ENCODE results near the gene COPG1.
A peak's percentile ranks its signal among the peaks of the same experiment; 100 is the strongest.

Gene COPG1

GRCh38 chr3:129316248-129317013, 67.0 kb downstream of the COPG1 start:
- Histone ChIP-seq H3K9me3 (replicated peaks; ENCODE audit: low read length) (no peaks in the 10 kb centered on the region), H3K9ac (ENCODE audit: low read depth, low read length) (peak overlapping the region; percentile 92), H3K4me3 (ENCODE audit: low read length) (peak overlapping the region; percentile 98), H3K27me3 (ENCODE audit: control insufficient read depth, insufficient read depth, low read length) (no peaks in the 10 kb centered on the region), H3K4me2 (ENCODE audit: low read length) (peak overlapping the region; percentile 98), H3K36me3 (ENCODE audit: insufficient read depth, low read length) (no peaks in the 10 kb centered on the region), H3K4me1 (ENCODE audit: control insufficient read depth, insufficient read depth, low read length) (peaks cover 16% of the 10 kb centered on the region)

GRCh38 chr3:129317014-129317771, 67.8 kb downstream of the COPG1 start:
- Histone ChIP-seq H3K36me3 (ENCODE audit: insufficient read depth, low read length) (no peaks in the 10 kb centered on the region), H3K4me2 (ENCODE audit: low read length) (peak overlapping the region; percentile 98), H3K4me3 (ENCODE audit: low read length) (peak overlapping the region; percentile 98), H3K4me1 (ENCODE audit: control insufficient read depth, insufficient read depth, low read length) (peaks cover 16% of the 10 kb centered on the region), H3K27me3 (ENCODE audit: control insufficient read depth, insufficient read depth, low read length) (no peaks in the 10 kb centered on the region), H3K9ac (ENCODE audit: low read depth, low read length) (peak overlapping the region; percentile 92), H3K9me3 (replicated peaks; ENCODE audit: low read length) (no peaks in the 10 kb centered on the region)

- H3K9me3 ChIP-seq (replicated peaks; ENCODE audit: low read length), result no peaks in the 10 kb centered on the region
- H3K36me3 ChIP-seq (ENCODE audit: insufficient read depth, low read length), result no peaks in the 10 kb centered on the region
- H3K4me1 ChIP-seq (ENCODE audit: control insufficient read depth, insufficient read depth, low read length), result peaks cover 16% of the 10 kb centered on the region
- H3K27me3 ChIP-seq (ENCODE audit: control insufficient read depth, insufficient read depth, low read length), result no peaks in the 10 kb centered on the region
- no peak overlapping the region for H3K4me3 ChIP-seq (ENCODE audit: low read length)
- no peak overlapping the region for H3K9ac ChIP-seq (ENCODE audit: low read depth, low read length)
- no peak overlapping the region for H3K4me2 ChIP-seq (ENCODE audit: low read length)
Observed at GRCh38 chr3:129317848-129318247, 68.4 kb downstream of the COPG1 start.

- Histone ChIP-seq H3K36me3 (ENCODE audit: insufficient read depth, low read length) (no peaks in the 10 kb centered on the region), H3K4me2 (ENCODE audit: low read length) (no peak overlapping the region), H3K4me1 (ENCODE audit: control insufficient read depth, insufficient read depth, low read length) (peaks cover 16% of the 10 kb centered on the region), H3K9ac (ENCODE audit: low read depth, low read length) (no peak overlapping the region), H3K9me3 (replicated peaks; ENCODE audit: low read length) (no peaks in the 10 kb centered on the region), H3K4me3 (ENCODE audit: low read length) (no peak overlapping the region), H3K27me3 (ENCODE audit: control insufficient read depth, insufficient read depth, low read length) (no peaks in the 10 kb centered on the region)
Observed at GRCh38 chr3:129318921-129319320, 69.5 kb downstream of the COPG1 start.

GRCh38 chr3:129320261-129320660, 70.9 kb downstream of the COPG1 start:
- H3K4me1 ChIP-seq (ENCODE audit: control insufficient read depth, insufficient read depth, low read length), result peaks cover 8% of the 10 kb centered on the region

GRCh38 chr3:129320825-129321487, 71.5 kb downstream of the COPG1 start:
- H3K9me3 ChIP-seq (replicated peaks; ENCODE audit: low read length), result no peaks in the 10 kb centered on the region
- no peaks in the 10 kb centered on the region for H3K27me3 ChIP-seq (ENCODE audit: control insufficient read depth, insufficient read depth, low read length)
- no peak overlapping the region for H3K4me3 ChIP-seq (ENCODE audit: low read length)
- no peak overlapping the region for H3K9ac ChIP-seq (ENCODE audit: low read depth, low read length)
- H3K4me2 ChIP-seq (ENCODE audit: low read length), result no peak overlapping the region
- H3K36me3 ChIP-seq (ENCODE audit: insufficient read depth, low read length), result no peaks in the 10 kb centered on the region
- peaks cover 8% of the 10 kb centered on the region for H3K4me1 ChIP-seq (ENCODE audit: control insufficient read depth, insufficient read depth, low read length)

More at GRCh38 chr3:129320261-129320660, 70.9 kb downstream of the COPG1 start:
- Histone ChIP-seq H3K9ac (ENCODE audit: low read depth, low read length) (no peak overlapping the region), H3K36me3 (ENCODE audit: insufficient read depth, low read length) (no peaks in the 10 kb centered on the region), H3K4me3 (ENCODE audit: low read length) (no peak overlapping the region), H3K9me3 (replicated peaks; ENCODE audit: low read length) (no peaks in the 10 kb centered on the region), H3K4me2 (ENCODE audit: low read length) (no peak overlapping the region), H3K27me3 (ENCODE audit: control insufficient read depth, insufficient read depth, low read length) (no peaks in the 10 kb centered on the region)

- H3K4me2 ChIP-seq (ENCODE audit: low read length), result no peak overlapping the region
Observed at GRCh38 chr3:129321887-129322286, 72.5 kb downstream of the COPG1 start.

GRCh38 chr3:129323651-129324294, 74.4 kb downstream of the COPG1 start:
- Histone ChIP-seq H3K4me3 (ENCODE audit: low read length) (no peak overlapping the region), H3K9me3 (replicated peaks; ENCODE audit: low read length) (no peaks in the 10 kb centered on the region), H3K4me1 (ENCODE audit: control insufficient read depth, insufficient read depth, low read length) (no peaks in the 10 kb centered on the region), H3K36me3 (ENCODE audit: insufficient read depth, low read length) (no peaks in the 10 kb centered on the region), H3K27me3 (ENCODE audit: control insufficient read depth, insufficient read depth, low read length) (no peaks in the 10 kb centered on the region), H3K4me2 (ENCODE audit: low read length) (no peak overlapping the region), H3K9ac (ENCODE audit: low read depth, low read length) (no peak overlapping the region)

More at GRCh38 chr3:129321887-129322286, 72.5 kb downstream of the COPG1 start:
- Histone ChIP-seq H3K4me3 (ENCODE audit: low read length) (no peak overlapping the region), H3K4me1 (ENCODE audit: control insufficient read depth, insufficient read depth, low read length) (peaks cover 5% of the 10 kb centered on the region), H3K36me3 (ENCODE audit: insufficient read depth, low read length) (no peaks in the 10 kb centered on the region), H3K9ac (ENCODE audit: low read depth, low read length) (no peak overlapping the region), H3K9me3 (replicated peaks; ENCODE audit: low read length) (no peaks in the 10 kb centered on the region), H3K27me3 (ENCODE audit: control insufficient read depth, insufficient read depth, low read length) (no peaks in the 10 kb centered on the region)

- Histone ChIP-seq H3K9me3 (replicated peaks; ENCODE audit: low read length) (no peaks in the 10 kb centered on the region), H3K36me3 (ENCODE audit: insufficient read depth, low read length) (no peaks in the 10 kb centered on the region)
Observed at GRCh38 chr3:129324855-129325254, 75.4 kb downstream of the COPG1 start.

GRCh38 chr3:129325383-129325782, 76.0 kb downstream of the COPG1 start:
- Histone ChIP-seq H3K9ac (ENCODE audit: low read depth, low read length) (no peak overlapping the region), H3K36me3 (ENCODE audit: insufficient read depth, low read length) (no peaks in the 10 kb centered on the region), H3K9me3 (replicated peaks; ENCODE audit: low read length) (no peaks in the 10 kb centered on the region), H3K27me3 (ENCODE audit: control insufficient read depth, insufficient read depth, low read length) (peaks cover 3% of the 10 kb centered on the region), H3K4me2 (ENCODE audit: low read length) (no peak overlapping the region), H3K4me3 (ENCODE audit: low read length) (no peak overlapping the region), H3K4me1 (ENCODE audit: control insufficient read depth, insufficient read depth, low read length) (no peaks in the 10 kb centered on the region)

More at GRCh38 chr3:129324855-129325254, 75.4 kb downstream of the COPG1 start:
- Histone ChIP-seq H3K4me3 (ENCODE audit: low read length) (no peak overlapping the region), H3K27me3 (ENCODE audit: control insufficient read depth, insufficient read depth, low read length) (no peaks in the 10 kb centered on the region), H3K9ac (ENCODE audit: low read depth, low read length) (no peak overlapping the region), H3K4me1 (ENCODE audit: control insufficient read depth, insufficient read depth, low read length) (no peaks in the 10 kb centered on the region), H3K4me2 (ENCODE audit: low read length) (no peak overlapping the region)

- Histone ChIP-seq H3K4me1 (ENCODE audit: control insufficient read depth, insufficient read depth, low read length) (no peaks in the 10 kb centered on the region), H3K4me2 (ENCODE audit: low read length) (no peak overlapping the region), H3K9me3 (replicated peaks; ENCODE audit: low read length) (no peaks in the 10 kb centered on the region), H3K9ac (ENCODE audit: low read depth, low read length) (no peak overlapping the region), H3K36me3 (ENCODE audit: insufficient read depth, low read length) (no peaks in the 10 kb centered on the region), H3K4me3 (ENCODE audit: low read length) (no peak overlapping the region), H3K27me3 (ENCODE audit: control insufficient read depth, insufficient read depth, low read length) (peaks cover 7% of the 10 kb centered on the region)
Observed at GRCh38 chr3:129326138-129326537, 76.7 kb downstream of the COPG1 start.
